Adipocyte (in vitro differentiated cells): ENCODE measurements around the gene PIP5K1B.
"Not testable (repeated sequence)": the region's sequence is repeated elsewhere in the genome, so short reads cannot be mapped to it uniquely, and the experiment has no call there.

Experiments used
- DNase-seq: peaks from one replicate; pipeline ENCODE4 v3.0.0-alpha.2; 2015; ENCODE audit warnings: low read depth
- H3K27me3 ChIP-seq: replicated peaks from 2 replicates; pipeline ENCODE4 v1.7.0; 2013; ENCODE audit warnings: mild to moderate bottlenecking, low read length, moderate library complexity; ENCODE audit not compliant: control insufficient read depth, insufficient read depth
- H3K36me3 ChIP-seq: 2 replicates; pipeline ENCODE4 v1.7.0; 2013; ENCODE audit warnings: low read length, mild to moderate bottlenecking, moderate library complexity; ENCODE audit not compliant: control insufficient read depth, insufficient read depth, severe bottlenecking
- H3K4me1 ChIP-seq: 2 replicates; pipeline ENCODE4 v1.7.0; 2013; ENCODE audit warnings: mild to moderate bottlenecking, low read length, moderate library complexity; ENCODE audit not compliant: control insufficient read depth, insufficient read depth
- H3K4me3 ChIP-seq: 2 replicates; pipeline ENCODE4 v1.7.0; 2013; ENCODE audit warnings: mild to moderate bottlenecking, low read length, moderate library complexity
- H3K9ac ChIP-seq: 2 replicates; pipeline ENCODE4 v1.7.0; 2013; ENCODE audit warnings: mild to moderate bottlenecking, low read length, moderate library complexity
- H3K9me3 ChIP-seq: 2 replicates; pipeline ENCODE4 v1.7.0; 2013; ENCODE audit warnings: mild to moderate bottlenecking, low read length, moderate library complexity; ENCODE audit not compliant: control insufficient read depth

PIP5K1B gene

GRCh38 chr9:68980341-68980914 is 275.4 kb downstream of the PIP5K1B start:
- Histone ChIP-seq H3K9ac (no peak overlapping the region), H3K4me3 (no peak overlapping the region), H3K27me3 (peaks cover 7% of the 10 kb centered on the region), H3K9me3 (no peaks in the 10 kb centered on the region), H3K4me1 (no peaks in the 10 kb centered on the region), H3K36me3 (no peaks in the 10 kb centered on the region)
- no peak for DNase-seq

GRCh38 chr9:68981789-68982188 is 276.7 kb downstream of the PIP5K1B start:
- Histone ChIP-seq H3K27me3 (peaks cover 7% of the 10 kb centered on the region), H3K36me3 (no peaks in the 10 kb centered on the region), H3K9me3 (no peaks in the 10 kb centered on the region), H3K4me1 (no peaks in the 10 kb centered on the region), H3K4me3 (no peak overlapping the region), H3K9ac (no peak overlapping the region)
- DNase-seq, result no peak

GRCh38 chr9:68983008-68983411 is 278.0 kb downstream of the PIP5K1B start:
- Histone ChIP-seq H3K4me1 (no peaks in the 10 kb centered on the region), H3K36me3 (no peaks in the 10 kb centered on the region), H3K27me3 (peaks cover 7% of the 10 kb centered on the region), H3K4me3 (no peak overlapping the region), H3K9me3 (no peaks in the 10 kb centered on the region), H3K9ac (no peak overlapping the region)
- DNase-seq, result no peak

- no peaks in the 10 kb centered on the region for H3K9me3 ChIP-seq
- H3K27me3 ChIP-seq, result peaks cover 7% of the 10 kb centered on the region
- DNase-seq, result no peak
- no peaks in the 10 kb centered on the region for H3K4me1 ChIP-seq
- H3K4me3 ChIP-seq, result no peak overlapping the region
- no peak overlapping the region for H3K9ac ChIP-seq
- no peaks in the 10 kb centered on the region for H3K36me3 ChIP-seq
Measured at GRCh38 chr9:68983522-68984424, 278.7 kb downstream of the PIP5K1B start.

GRCh38 chr9:68986949-68987348 is 281.9 kb downstream of the PIP5K1B start:
- not testable (repeated sequence) for H3K4me1 ChIP-seq, H3K4me3 ChIP-seq, H3K9ac ChIP-seq, H3K36me3 ChIP-seq, H3K9me3 ChIP-seq, DNase-seq, H3K27me3 ChIP-seq

GRCh38 chr9:68991457-68991856 is 286.4 kb downstream of the PIP5K1B start:
- DNase-seq, result no peak
- peaks cover 6% of the 10 kb centered on the region for H3K27me3 ChIP-seq
- H3K36me3 ChIP-seq, result no peaks in the 10 kb centered on the region
- H3K4me3 ChIP-seq, result no peak overlapping the region
- no peak overlapping the region for H3K9ac ChIP-seq
- H3K9me3 ChIP-seq, result no peaks in the 10 kb centered on the region
- H3K4me1 ChIP-seq, result no peaks in the 10 kb centered on the region

GRCh38 chr9:68995776-68996175 is 290.7 kb downstream of the PIP5K1B start:
- Histone ChIP-seq H3K4me3 (no peak overlapping the region), H3K9ac (no peak overlapping the region), H3K9me3 (no peaks in the 10 kb centered on the region), H3K27me3 (peaks cover 15% of the 10 kb centered on the region), H3K4me1 (no peaks in the 10 kb centered on the region), H3K36me3 (no peaks in the 10 kb centered on the region)
- DNase-seq, result no peak

- no peaks in the 10 kb centered on the region for H3K9me3 ChIP-seq
- H3K9ac ChIP-seq, result no peak overlapping the region
- DNase-seq, result no peak
- H3K4me1 ChIP-seq, result no peaks in the 10 kb centered on the region
- H3K36me3 ChIP-seq, result no peaks in the 10 kb centered on the region
- peaks cover 19% of the 10 kb centered on the region for H3K27me3 ChIP-seq
- H3K4me3 ChIP-seq, result no peak overlapping the region
Measured at GRCh38 chr9:68996462-68996861, 291.4 kb downstream of the PIP5K1B start.

GRCh38 chr9:68997666-68998065 is 292.6 kb downstream of the PIP5K1B start:
- H3K4me1 ChIP-seq, result no peaks in the 10 kb centered on the region
- H3K9me3 ChIP-seq, result no peaks in the 10 kb centered on the region
- H3K4me3 ChIP-seq, result no peak overlapping the region
- H3K9ac ChIP-seq, result no peak overlapping the region
- H3K27me3 ChIP-seq, result peaks cover 20% of the 10 kb centered on the region
- DNase-seq, result no peak
- no peaks in the 10 kb centered on the region for H3K36me3 ChIP-seq

- no peak for DNase-seq
- Histone ChIP-seq H3K4me3 (no peak overlapping the region), H3K27me3 (peaks cover 20% of the 10 kb centered on the region), H3K9ac (no peak overlapping the region), H3K36me3 (no peaks in the 10 kb centered on the region), H3K4me1 (no peaks in the 10 kb centered on the region), H3K9me3 (no peaks in the 10 kb centered on the region)
Measured at GRCh38 chr9:68998385-68998784, 293.3 kb downstream of the PIP5K1B start.

GRCh38 chr9:68998812-68999211 is 293.8 kb downstream of the PIP5K1B start:
- peaks cover 20% of the 10 kb centered on the region for H3K27me3 ChIP-seq
- no peaks in the 10 kb centered on the region for H3K4me1 ChIP-seq
- no peak overlapping the region for H3K4me3 ChIP-seq
- no peaks in the 10 kb centered on the region for H3K9me3 ChIP-seq
- no peak overlapping the region for H3K9ac ChIP-seq
- H3K36me3 ChIP-seq, result no peaks in the 10 kb centered on the region
- no peak for DNase-seq
